Measurements from ENCODE around the gene AFF3.

Gene AFF3

GRCh38 chr2:99648906-99649789 lies 493.2 kb downstream of the AFF3 start:
- no peak for DNase-seq

- DNase-seq: no peak
These were observed 494.1 kb downstream of the AFF3 start for GRCh38 chr2:99648178-99648844.

DNA sequence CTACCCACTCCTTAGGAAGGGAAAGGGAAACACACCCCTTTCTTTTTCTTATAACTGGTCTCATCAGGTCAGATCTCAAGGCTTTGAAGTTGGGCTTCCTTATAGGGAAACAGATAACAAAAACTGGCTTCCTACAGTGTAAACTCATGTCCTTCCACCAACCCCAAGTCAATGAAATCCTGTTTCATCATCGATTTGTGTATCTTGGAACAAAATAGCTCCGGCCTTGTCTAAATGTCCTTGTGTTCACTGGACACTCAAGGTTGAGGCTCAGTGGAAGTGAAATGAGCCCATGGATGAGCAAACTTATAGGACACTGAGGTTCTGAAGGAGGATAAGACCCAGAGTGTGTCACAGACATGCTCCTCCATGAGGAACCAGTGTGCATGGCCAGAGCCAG lies 496.4 kb downstream of the AFF3 start:
- DNase-seq: no peak

DNA sequence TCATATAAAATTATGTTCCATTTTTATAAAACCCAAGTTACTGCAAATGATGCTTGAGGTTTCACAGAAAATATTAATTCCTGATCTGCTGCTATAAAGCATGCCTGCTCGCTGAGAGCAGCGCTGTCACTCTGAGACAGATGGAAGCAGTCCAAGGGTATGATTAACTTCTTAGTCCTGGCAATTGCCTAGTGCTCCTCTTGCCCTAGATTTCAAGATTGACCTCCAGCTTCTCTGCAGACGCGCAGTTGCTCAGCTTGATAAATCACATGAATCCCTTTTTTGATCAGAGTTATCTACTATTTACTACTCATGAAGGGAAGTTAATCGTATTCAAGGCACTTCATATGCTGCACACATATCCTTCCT lies 498.0 kb downstream of the AFF3 start:
- peak; percentile 42 for DNase-seq

DNA sequence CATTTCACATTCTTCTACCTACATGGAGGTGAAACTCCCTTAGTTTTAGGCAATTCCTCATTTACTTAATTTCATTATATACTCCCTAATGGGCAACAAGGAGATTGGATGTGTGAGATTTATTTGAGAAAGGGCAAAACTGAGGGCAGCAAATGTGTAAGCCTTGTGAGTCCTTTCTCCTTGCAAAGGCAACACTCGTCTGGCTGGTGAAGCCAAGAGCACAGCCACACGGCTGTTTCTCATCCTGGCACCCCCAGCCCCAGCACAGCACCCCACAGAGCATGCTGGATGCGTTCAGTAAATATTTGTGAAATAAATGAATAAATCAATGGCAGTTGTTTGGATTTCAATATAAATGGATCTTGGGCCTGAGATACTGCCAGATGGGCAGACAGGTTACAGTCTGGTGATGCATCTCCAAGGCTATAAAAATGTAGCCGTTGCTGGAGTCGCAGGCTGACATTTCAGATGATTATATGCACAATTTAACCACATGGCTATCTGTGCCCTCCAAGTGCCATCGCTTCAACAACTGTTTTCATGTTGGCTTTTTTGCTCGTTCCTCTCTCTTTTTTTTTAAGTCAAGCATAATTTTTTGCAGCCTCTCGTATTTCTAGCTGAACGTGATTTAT lies 498.5 kb downstream of the AFF3 start:
- DNase-seq: peak; percentile 44

DNA sequence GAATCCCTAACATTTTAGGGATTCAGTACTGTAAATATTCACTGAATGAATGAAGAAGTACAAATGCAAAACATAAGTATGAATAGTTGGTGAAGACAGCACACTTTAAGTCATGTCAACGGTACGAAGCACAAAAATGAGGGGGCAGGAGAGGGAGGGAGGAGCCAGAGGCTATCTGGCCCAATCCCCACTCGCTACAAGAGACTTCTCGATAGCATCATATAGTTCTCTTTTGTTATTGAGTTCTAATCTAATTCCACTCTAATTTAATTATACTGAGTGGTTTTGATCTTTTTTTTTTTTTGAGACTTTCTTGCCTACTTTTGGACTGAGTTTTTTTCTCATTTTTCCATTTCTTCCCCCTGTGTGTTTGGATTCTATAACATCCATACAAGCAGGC lies 500.4 kb downstream of the AFF3 start:
- no peak for DNase-seq

DNA sequence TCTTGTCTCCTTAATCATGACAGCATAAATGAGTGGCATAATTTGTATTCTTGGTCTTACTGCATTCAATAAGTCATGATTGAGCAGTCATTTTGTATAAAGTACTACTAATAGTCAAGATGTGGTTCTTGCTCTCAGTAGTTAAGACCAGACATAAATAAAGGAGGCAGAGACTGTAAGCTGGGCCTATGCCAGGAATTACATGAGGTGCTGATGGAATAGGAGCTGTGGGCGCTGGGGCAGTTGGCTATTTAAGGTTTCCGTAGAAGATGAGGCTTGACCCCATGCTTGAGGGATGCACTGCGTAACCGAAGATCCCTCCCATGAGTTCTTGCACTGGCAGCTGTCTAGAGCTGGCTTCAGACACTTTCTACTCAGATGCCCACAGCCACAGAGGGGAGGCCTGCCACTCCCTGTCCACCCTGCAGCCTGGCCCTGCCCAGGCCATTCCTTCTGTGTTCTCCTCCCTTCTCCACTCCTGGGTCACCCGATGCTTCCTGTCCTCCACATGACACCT lies 501.7 kb downstream of the AFF3 start:
- no peak for DNase-seq

DNA sequence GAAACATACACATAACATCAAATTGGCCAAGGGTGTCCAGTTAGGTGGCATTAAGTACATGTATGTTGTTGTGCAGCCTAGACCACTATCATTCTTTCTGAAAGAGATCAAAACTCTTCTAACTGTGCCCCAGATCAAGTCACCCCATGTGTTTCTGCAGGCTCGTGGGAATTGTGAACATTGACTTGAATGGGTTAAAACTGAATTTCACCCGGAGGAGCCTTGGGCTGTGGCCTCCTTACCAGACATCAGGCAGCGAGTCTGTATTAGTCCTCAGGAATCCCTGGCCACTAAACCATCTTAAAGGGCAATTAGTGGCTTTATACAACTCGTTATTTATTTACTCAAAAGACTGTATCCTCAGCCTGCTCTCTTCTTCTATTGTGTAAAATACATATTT lies 503.6 kb downstream of the AFF3 start:
- no peak for DNase-seq

DNA sequence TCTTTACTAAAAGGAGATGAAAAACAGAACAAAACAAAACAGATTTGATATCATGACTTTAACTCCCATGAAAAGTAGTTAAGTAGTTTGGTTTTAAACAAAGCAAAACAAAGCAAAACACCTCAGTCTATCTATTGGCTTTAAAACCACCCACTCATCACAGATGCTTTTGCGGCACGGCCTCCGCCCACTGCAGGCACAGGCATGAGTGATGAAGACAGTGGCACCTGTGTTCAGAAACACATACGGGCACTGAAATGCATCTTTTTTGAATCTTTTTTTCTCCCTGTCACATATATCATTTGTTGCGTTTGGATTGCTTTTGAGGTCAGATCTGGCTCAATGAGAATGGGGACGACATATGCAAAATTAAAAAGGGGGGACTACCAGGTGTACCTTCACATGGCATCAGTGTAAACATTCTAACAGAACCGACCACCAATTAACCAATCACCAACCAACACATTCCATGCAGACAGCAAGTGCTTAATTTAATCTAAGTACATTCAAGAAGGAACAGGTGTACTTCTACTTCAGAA lies 505.2 kb downstream of the AFF3 start:
- DNase-seq: no peak

GRCh38 chr2:99636144-99637034 lies 506.0 kb downstream of the AFF3 start:
- no peak for DNase-seq

GRCh38 chr2:99635710-99636109 lies 506.7 kb downstream of the AFF3 start:
- DNase-seq: no peak

GRCh38 chr2:99634234-99634633 lies 508.2 kb downstream of the AFF3 start:
- DNase-seq: no peak

- no peak for DNase-seq
These were observed 510.7 kb downstream of the AFF3 start for GRCh38 chr2:99631700-99632099.

DNA sequence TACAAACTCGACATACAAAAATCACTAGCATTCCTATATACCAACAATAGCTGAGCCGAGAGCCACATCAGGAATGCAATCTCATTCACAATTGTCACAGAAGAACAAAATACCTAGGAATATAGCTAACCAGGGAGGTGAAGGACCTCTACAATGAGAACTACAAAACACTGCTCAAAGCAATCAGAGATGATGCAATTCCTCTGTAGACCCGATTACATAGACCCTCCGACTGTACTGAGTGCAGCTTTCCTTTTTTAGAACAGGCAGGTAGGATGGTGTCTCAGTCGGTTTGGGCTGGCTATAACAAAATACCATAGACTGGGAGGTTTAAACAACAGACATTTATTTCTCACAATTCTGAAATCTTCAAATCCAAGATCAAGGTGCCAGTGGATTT lies 513.1 kb downstream of the AFF3 start:
- no peak for DNase-seq

GRCh38 chr2:99626158-99626557 lies 516.2 kb downstream of the AFF3 start:
- DNase-seq: no peak

DNA sequence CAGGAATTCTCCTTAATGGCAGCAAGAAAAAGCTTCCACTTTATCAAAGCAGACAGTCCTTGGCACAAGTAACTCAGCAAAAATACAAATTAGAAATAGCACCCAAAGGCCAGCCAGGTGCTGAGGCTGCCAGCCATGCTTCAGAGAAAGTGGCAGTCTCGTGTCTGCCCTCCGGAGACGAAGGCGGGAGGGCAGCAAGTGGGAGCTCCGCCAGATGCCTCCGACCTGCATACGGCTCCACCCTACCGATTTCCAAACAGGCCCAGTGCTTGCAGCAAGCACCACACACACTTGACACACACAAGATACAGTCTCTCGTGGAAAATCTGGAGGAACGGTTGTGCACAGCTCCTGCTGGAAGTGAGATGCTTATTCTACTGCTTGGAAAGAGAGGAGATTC lies 517.7 kb downstream of the AFF3 start:
- no peak for DNase-seq

DNA sequence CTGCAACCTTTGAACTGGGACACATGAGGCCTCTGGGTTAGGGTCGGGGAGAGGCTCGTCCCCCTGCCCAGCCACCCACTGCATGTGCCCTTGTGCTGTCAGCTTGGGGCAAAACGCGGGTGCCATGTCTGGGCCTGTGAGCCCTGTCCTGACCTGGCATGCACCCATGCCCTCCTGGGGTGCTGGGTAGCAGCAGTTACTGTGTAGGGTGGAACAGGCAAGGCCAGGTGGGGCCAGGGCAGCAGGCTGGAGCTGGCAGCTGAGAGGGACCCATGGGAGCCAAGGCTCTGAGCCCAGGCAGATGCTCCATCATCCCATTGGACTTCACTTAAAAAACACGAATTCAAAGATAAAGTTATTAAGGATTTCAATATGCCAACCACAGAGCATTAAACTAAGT lies 518.8 kb downstream of the AFF3 start:
- no peak for DNase-seq

- no peak for DNase-seq
These were observed 519.4 kb downstream of the AFF3 start for GRCh38 chr2:99623035-99623434.

DNA sequence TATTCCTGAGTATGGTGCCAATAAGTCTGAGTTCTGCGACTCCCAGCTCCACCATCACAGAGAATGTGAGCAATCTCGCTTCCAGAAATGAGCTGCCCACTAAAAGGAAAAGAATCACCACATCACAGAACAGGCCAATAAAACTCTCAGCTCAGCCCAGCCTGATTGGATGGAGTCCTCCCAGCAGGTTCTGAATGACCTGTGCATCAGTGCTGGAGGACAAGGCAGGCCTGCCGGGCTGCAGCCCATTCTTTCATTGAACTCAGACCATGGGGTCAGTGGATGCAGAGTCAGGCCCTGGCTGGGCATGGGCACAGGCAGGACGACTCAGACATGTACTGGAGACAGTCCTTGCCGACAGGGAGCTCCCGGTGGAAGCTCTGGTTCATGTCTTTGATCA lies 519.9 kb downstream of the AFF3 start:
- no peak for DNase-seq

DNA sequence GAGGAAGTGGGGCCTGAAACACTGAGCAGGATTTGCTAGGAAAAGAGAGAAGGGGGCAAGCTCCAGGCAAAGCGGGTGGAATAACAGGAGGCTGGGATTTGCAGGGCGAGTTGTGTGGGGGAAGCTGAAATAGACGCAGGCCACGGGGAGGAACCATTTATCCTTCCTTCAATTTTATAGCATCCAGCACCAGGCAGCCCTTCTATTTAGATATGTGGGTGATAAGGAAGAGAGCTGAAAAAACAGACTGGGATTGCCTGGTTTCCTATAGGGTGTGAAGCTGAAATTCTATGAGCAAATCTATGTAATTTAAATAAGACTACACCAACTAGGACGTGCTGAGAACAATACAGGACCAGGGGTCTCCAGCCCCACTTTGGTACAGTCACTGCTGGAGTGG lies 520.6 kb downstream of the AFF3 start:
- DNase-seq: no peak

GRCh38 chr2:99621106-99621505 lies 521.3 kb downstream of the AFF3 start:
- DNase-seq: no peak

DNA sequence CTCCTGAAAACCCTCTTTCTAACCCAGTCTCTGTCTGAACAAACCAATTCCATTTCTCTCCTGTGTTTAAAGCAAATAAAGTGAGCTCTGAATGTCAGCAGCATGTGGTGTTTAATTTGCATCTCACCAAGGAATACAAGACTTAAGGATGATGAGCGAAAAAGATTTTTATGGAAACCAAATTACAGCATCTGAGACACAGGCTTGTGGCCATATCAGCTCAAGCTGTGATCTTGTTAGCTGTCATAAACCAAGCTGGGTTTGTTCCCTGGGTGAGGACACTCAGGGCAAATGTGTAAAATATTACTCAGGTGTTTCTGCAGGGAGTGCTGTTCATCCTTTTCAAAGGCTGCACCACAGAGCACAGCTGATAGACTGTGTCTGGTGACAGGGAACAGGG lies 523.2 kb downstream of the AFF3 start:
- no peak for DNase-seq
